Measurements from ENCODE around the gene GINS2. TPM values are rescaled to one million over a fixed set of nuclear protein-coding genes. Genes with fewer than 3 reads are reported as not detected.

Gene GINS2
- total and polyA plus RNA-seq, 4 donors, result 1.6 to 3.1 (median 2.4) TPM

- Histone ChIP-seq H3K27ac (ENCODE audit: low read depth in 1 of 2, low read length in 1 of 2) (no peak overlapping the region), H3K27me3 (ENCODE audit: control insufficient read depth in 3 of 3, insufficient read depth in 3 of 3, low read length in 2 of 3) (no peaks in the 10 kb centered on the region), H3K36me3 (ENCODE audit: control insufficient read depth in 4 of 4, insufficient read depth in 4 of 4, low read length in 4 of 4) (peaks cover 6 to 38% (median 25%) of the 10 kb centered on the region in 4 donors), H3K9ac (ENCODE audit: insufficient read depth in 1 of 2, low read length in 2 of 2) (no peak overlapping the region), H3K4me3 (no peak overlapping the region), H3K9me3 (ENCODE audit: control insufficient read depth in 4 of 4, insufficient read depth in 3 of 4, low read length in 3 of 4) (no peaks in the 10 kb centered on the region), H3K4me1 (ENCODE audit: control insufficient read depth in 5 of 5, insufficient read depth in 5 of 5, low read length in 5 of 5) (peaks cover 2 to 15% (median 6%) of the 10 kb centered on the region in 5 donors)
- ATAC-seq (ENCODE audit: insufficient read depth, low FRiP score), result no peak
- DNase-seq, result no peak
- 86 to 87% methylated on average over 6 of the region's 6 CpGs for WGBS, 2 donors
- TF ChIP-seq, protein P1, sequence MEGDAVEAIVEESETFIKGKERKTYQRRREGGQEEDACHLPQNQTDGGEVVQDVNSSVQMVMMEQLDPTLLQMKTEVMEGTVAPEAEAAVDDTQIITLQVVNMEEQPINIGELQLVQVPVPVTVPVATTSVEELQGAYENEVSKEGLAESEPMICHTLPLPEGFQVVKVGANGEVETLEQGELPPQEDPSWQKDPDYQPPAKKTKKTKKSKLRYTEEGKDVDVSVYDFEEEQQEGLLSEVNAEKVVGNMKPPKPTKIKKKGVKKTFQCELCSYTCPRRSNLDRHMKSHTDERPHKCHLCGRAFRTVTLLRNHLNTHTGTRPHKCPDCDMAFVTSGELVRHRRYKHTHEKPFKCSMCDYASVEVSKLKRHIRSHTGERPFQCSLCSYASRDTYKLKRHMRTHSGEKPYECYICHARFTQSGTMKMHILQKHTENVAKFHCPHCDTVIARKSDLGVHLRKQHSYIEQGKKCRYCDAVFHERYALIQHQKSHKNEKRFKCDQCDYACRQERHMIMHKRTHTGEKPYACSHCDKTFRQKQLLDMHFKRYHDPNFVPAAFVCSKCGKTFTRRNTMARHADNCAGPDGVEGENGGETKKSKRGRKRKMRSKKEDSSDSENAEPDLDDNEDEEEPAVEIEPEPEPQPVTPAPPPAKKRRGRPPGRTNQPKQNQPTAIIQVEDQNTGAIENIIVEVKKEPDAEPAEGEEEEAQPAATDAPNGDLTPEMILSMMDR (IDR thresholded peaks at IDR 0.05; ENCODE audit: control extremely low read depth, extremely low read depth), result no peak
These were observed 11.3 kb downstream of the GINS2 start for GRCh38 chr16:85677383-85677967.

DNA sequence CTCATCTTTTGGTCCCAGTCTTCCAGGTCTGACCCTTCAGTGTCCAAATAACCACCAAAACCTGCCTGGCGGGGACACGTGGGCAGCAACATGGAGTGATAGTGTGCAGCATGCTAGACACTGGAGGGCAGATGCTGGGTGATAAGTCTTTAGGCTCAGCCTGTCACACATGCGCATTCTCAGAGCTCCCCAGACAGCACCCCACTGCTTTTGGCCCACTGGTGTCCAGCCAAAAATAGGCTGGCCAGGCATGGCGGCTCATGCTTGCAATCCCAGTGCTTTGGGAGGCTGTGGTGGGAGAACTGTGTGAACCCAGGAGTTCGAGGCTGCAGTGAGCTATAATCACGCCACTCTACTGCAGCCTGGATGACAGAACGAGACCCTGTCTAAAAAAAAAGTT is 12.3 kb downstream of the GINS2 start:
- H3K4me3 ChIP-seq, result no peak overlapping the region

DNA sequence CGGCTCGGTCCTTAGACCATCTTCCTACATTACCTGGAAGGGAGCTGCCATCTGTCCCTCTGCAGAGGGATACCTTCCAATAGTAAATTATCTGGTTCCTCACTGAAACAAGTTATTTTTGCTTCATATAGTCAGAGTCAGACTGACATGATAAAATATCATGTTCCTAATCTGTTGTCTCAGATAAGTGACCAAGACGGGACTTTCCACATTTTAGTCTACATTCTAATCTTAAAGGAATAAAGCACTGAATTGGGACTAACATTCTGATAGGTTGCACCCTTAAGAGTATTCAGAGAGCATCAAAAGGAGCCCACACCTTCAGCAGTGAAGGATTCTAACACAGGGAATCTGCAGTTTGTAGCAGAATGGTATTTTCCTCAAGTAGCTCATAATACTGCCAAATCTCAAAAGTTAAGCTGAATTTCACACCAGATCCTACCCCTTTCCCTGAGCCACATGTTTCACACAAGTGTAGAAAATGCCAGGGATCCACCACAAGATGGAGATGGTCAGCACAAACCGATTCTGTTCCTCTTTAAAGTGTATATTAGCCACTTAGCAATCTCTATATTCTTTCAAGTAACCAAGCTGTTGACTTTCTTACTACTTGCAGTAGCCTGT is 13.4 kb downstream of the GINS2 start:
- Histone ChIP-seq H3K27ac (ENCODE audit: low read depth in 1 of 2, low read length in 1 of 2) (no peak overlapping the region), H3K4me3 (no peak overlapping the region), H3K36me3 (ENCODE audit: control insufficient read depth in 4 of 4, insufficient read depth in 4 of 4, low read length in 4 of 4) (peaks cover 10 to 53% (median 35%) of the 10 kb centered on the region in 4 donors), H3K9me3 (ENCODE audit: control insufficient read depth in 4 of 4, insufficient read depth in 3 of 4, low read length in 3 of 4) (no peaks in the 10 kb centered on the region), H3K27me3 (ENCODE audit: control insufficient read depth in 3 of 3, insufficient read depth in 3 of 3, low read length in 2 of 3) (no peaks in the 10 kb centered on the region), H3K4me1 (ENCODE audit: control insufficient read depth in 5 of 5, insufficient read depth in 5 of 5, low read length in 5 of 5) (peaks cover 0 to 15% (median 6%) of the 10 kb centered on the region in 5 donors), H3K9ac (ENCODE audit: insufficient read depth in 1 of 2, low read length in 2 of 2) (no peak overlapping the region)
- no peak for ATAC-seq (ENCODE audit: insufficient read depth, low FRiP score)
- TF ChIP-seq, protein P1 (IDR thresholded peaks at IDR 0.05; ENCODE audit: control extremely low read depth, extremely low read depth), result no peak
- peak in 1 of 3 donors; percentile 42 for DNase-seq
- 65 to 71% methylated on average over 4 of the region's 4 CpGs for WGBS, 2 donors

More for the DNA sequence above, 12.3 kb downstream of the GINS2 start:
- no peak for DNase-seq
- H3K27ac ChIP-seq (ENCODE audit: low read depth in 1 of 2, low read length in 1 of 2), result no peak overlapping the region
- H3K4me1 ChIP-seq (ENCODE audit: control insufficient read depth in 5 of 5, insufficient read depth in 5 of 5, low read length in 5 of 5), result peaks cover 2 to 15% (median 6%) of the 10 kb centered on the region in 5 donors
- TF ChIP-seq, protein P1 (IDR thresholded peaks at IDR 0.05; ENCODE audit: control extremely low read depth, extremely low read depth), result no peak
- no peaks in the 10 kb centered on the region for H3K27me3 ChIP-seq (ENCODE audit: control insufficient read depth in 3 of 3, insufficient read depth in 3 of 3, low read length in 2 of 3)
- H3K36me3 ChIP-seq (ENCODE audit: control insufficient read depth in 4 of 4, insufficient read depth in 4 of 4, low read length in 4 of 4), result peaks cover 8 to 47% (median 32%) of the 10 kb centered on the region in 4 donors
- WGBS, 2 donors, result 93% methylated on average over 7 of the region's 7 CpGs
- no peak overlapping the region for H3K9ac ChIP-seq (ENCODE audit: insufficient read depth in 1 of 2, low read length in 2 of 2)
- no peaks in the 10 kb centered on the region for H3K9me3 ChIP-seq (ENCODE audit: control insufficient read depth in 4 of 4, insufficient read depth in 3 of 4, low read length in 3 of 4)
- ATAC-seq (ENCODE audit: insufficient read depth, low FRiP score), result no peak
